Adrenal gland (tissue), 5 donors: Measurements from ENCODE around the gene THBS3.

Source experiments
- POLR2A ChIP-seq, 2 donors: fragments of 450-650 bp; IDR thresholded peaks; one replicate each; pipeline ENCODE4 v1.6.1; 2017; ENCODE audit warnings: antibody characterized with exemption in 2 of 2, mild to moderate bottlenecking in 2 of 2, moderate library complexity in 1 of 2
- TF ChIP-seq, protein P1 (sequence below), 6 experiments: fragments of 450-650 bp in 4 of 6; fragments of 200-600 bp in 2 of 6; sonication (generic) in 1 of 6; IDR thresholded peaks; 1 replicate in 5 of 6; 2 replicates in 1 of 6; pipeline versions ENCODE4 v1.5.1 to v1.8.0; 2016 to 2021; ENCODE audit warnings: antibody characterized with exemption in 6 of 6, mild to moderate bottlenecking in 2 of 6, moderate library complexity in 1 of 6
- donor health status: DM: no; HTN: no; CAD: no.

DNA sequence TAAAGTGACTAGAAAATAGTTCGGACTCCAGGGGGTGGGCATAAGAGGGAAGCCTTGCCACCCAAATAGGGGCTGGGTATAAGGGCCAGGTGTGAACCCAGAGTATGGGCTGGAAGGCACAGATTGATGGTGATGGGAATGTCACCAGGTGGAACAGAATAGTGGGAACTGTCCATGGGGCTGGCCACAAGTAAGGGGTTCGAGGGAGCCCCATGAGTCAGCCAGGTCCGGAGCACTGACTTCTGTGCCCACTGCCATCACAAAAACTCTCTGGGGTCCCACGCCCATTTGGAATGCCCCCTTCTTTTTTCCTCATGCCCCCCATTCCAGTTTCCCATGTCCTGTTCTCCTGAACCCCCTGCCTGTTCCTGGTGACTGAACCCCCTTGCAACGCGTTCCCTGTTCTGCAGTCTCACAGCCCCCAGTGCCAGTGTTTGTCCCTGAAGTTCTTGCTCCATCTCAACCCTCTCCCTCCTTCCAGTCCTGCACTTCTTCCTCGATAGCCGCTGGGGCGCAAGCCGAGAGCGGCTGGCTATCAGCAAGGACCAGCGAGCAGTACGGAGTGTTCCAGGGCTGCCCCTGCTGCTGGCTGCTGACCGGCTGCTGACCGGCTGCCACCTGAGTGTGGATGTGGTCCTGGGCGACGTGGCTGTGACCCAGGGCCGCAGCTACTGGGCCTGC, 26.2 kb downstream of the THBS3 start:
- TF ChIP-seq, protein P1, sequence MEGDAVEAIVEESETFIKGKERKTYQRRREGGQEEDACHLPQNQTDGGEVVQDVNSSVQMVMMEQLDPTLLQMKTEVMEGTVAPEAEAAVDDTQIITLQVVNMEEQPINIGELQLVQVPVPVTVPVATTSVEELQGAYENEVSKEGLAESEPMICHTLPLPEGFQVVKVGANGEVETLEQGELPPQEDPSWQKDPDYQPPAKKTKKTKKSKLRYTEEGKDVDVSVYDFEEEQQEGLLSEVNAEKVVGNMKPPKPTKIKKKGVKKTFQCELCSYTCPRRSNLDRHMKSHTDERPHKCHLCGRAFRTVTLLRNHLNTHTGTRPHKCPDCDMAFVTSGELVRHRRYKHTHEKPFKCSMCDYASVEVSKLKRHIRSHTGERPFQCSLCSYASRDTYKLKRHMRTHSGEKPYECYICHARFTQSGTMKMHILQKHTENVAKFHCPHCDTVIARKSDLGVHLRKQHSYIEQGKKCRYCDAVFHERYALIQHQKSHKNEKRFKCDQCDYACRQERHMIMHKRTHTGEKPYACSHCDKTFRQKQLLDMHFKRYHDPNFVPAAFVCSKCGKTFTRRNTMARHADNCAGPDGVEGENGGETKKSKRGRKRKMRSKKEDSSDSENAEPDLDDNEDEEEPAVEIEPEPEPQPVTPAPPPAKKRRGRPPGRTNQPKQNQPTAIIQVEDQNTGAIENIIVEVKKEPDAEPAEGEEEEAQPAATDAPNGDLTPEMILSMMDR (IDR thresholded peaks at IDR 0.05): no peak
- no peak for TF ChIP-seq POLR2A (IDR thresholded peaks at IDR 0.05)
